GM13976 (cell line): ENCODE results near the gene AKAP12.
"Not testable (repeated sequence)": the region's sequence is repeated elsewhere in the genome, so short reads cannot be mapped to it uniquely, and the experiment has no call there.

Experiments
- DNase-seq: peaks from one replicate; pipeline ENCODE4 v3.0.0; 2012; ENCODE audit warnings: low spot score
- CTCF ChIP-seq: IDR thresholded peaks from 2 replicates; pipeline ENCODE4 v1.5.1; 2012; ENCODE audit warnings: borderline replicate concordance, mild to moderate bottlenecking; ENCODE audit not compliant: insufficient read depth; ENCODE audit errors: extremely low read depth, missing control alignments, control extremely low read depth
- in situ Hi-C: fragments of 300-500 bp; cut with MboI; formaldehyde crosslinking; loops from one replicate; pipeline ENCODE4 v1.12.0; 2022; ENCODE audit warnings: low sequenced_read_pairs, mixed read lengths, inconsistent platforms; ENCODE audit not compliant: unreplicated experiment

Gene AKAP12

GRCh38 chr6:151377095-151377494 is 137.3 kb downstream of the AKAP12 start:
- in situ Hi-C loops: no loop called here
- DNase-seq: no peak
- no peak for TF ChIP-seq CTCF

- peak; percentile 45 for DNase-seq
- in situ Hi-C loops: no loop called here
- no peak for TF ChIP-seq CTCF
These were observed 140.4 kb downstream of the AKAP12 start for GRCh38 chr6:151379933-151380847.

GRCh38 chr6:151380848-151381205 is 141.1 kb downstream of the AKAP12 start:
- TF ChIP-seq CTCF: no peak
- in situ Hi-C loops: no loop called here
- DNase-seq: no peak

- no peak for TF ChIP-seq CTCF
- no peak for DNase-seq
- in situ Hi-C loops: no loop called here
These were observed 142.0 kb downstream of the AKAP12 start for GRCh38 chr6:151381722-151382121.

GRCh38 chr6:151382631-151383030 is 142.9 kb downstream of the AKAP12 start:
- DNase-seq, in situ Hi-C loops: not testable (repeated sequence)

- TF ChIP-seq CTCF: no peak
- in situ Hi-C loops: no loop called here
- no peak for DNase-seq
These were observed 144.4 kb downstream of the AKAP12 start for GRCh38 chr6:151384151-151384550.

GRCh38 chr6:151385177-151385576 is 145.4 kb downstream of the AKAP12 start:
- in situ Hi-C loops: no loop called here
- no peak for TF ChIP-seq CTCF
- peak; percentile 36 for DNase-seq
